HG03135 (cell line): ENCODE results near the gene MSRB2.

Source experiments
- ATAC-seq: cut with Tn5 transposase; IDR thresholded peaks from one replicate; pipeline ENCODE4 v1.9.1; 2021; ENCODE audit warnings: mild to moderate bottlenecking, moderate library complexity; ENCODE audit not compliant: unreplicated experiment

Gene MSRB2

GRCh38 chr10:23171232-23171876, 76.0 kb downstream of the MSRB2 start:
- no peak for ATAC-seq
